T-helper 1 cell (primary cell): ENCODE data around the gene PBRM1.

ENCODE experiments used
- DNase-seq, 5 donors: peaks; one replicate each; pipeline ENCODE4 v3.0.0-alpha.2; 2012 to 2020

Gene PBRM1

GRCh38 chr3:52504977-52505376, 180.7 kb downstream of the PBRM1 start:
- no peak for DNase-seq

- DNase-seq: no peak
These were observed 181.8 kb downstream of the PBRM1 start for GRCh38 chr3:52503788-52504424.

GRCh38 chr3:52502808-52503350, 182.8 kb downstream of the PBRM1 start:
- no peak for DNase-seq

GRCh38 chr3:52502001-52502400, 183.7 kb downstream of the PBRM1 start:
- no peak for DNase-seq

GRCh38 chr3:52501046-52501445, 184.7 kb downstream of the PBRM1 start:
- no peak for DNase-seq

- DNase-seq: no peak
These were observed 187.3 kb downstream of the PBRM1 start for GRCh38 chr3:52498137-52499054.

GRCh38 chr3:52495777-52496602, 189.7 kb downstream of the PBRM1 start:
- DNase-seq: no peak
